Raji (cell line): Measurements from ENCODE around the gene DNMT3A.
A peak's percentile ranks its signal among the peaks of the same experiment; 100 is the strongest.

ENCODE experiments used
- POLR2A ChIP-seq: IDR thresholded peaks from 2 replicates; pipeline ENCODE4 v1.6.1; 2011; ENCODE audit warnings: low read depth, low read length, control low read depth; ENCODE audit not compliant: insufficient read depth

Gene DNMT3A

DNA sequence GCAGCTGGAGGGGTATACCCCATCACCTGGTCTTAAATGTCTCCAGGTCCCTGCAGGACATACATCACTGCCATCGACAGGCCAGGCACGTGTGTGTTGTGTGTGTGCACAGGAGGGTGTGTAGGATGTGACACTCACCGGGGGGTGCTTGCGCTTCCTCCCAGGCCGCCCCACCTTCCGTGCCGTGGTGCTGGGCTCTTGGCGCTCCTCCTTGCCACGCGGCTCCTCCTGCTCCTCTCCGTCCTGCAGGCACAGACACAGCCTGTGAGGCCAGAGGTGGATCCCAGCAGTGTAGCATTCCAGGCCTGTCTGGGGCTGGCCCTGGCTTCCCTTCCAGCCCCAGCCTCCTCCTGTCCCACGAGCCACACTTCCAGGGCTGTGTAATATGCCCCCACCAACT, 41.7 kb downstream of the DNMT3A start:
- TF ChIP-seq POLR2A: no peak

DNA sequence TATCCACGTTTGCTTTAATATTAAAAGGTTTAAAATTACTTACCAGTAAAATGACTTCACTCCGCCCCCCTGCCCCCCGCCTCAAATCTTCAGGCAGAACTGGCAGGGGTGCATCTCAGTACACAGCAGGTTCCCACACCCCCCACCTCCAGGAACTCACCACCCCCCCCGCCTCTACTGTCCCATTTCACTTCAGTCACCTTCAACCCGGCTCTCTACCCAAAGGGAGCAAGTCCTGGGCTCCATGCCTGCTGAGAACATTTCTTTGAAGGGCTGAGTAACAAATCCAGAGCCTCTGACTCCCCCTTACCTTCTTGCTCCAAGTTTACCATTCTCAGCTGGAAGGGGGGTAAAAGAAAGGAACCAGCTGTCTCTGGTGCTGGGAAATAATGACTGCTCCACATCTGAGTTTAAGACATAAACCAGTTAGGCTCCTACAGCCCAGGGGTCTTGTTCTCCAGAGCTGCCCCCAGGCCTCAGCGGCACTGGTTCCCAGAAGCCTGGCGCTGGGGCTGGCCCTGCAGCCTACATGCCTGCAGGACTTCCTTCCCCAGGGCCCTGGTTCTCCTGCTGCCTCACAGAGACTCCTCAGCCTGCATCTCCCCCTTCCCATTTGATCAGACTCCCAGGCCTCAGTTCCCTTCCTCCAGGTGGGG, 42.8 kb downstream of the DNMT3A start:
- no peak for TF ChIP-seq POLR2A

DNA sequence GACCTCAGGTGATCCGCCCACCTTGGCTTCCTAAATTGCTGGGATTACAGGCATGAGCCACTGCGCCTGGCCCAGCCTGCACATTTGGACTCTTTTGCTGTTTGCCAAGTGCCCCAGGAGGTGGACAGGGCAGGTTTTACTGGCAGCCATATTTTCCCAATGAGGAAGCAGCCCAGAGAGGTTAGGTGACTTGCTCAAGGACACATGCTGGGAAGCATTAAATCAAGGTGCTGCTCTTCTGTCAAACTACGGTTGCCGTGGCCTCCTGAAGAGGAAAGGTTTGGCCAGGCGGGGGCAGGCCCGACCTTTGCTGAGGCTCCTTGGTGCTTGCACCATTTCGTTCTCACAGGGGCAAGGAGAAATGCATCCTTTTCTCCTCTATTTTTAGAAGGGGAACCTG, 44.0 kb downstream of the DNMT3A start:
- no peak for TF ChIP-seq POLR2A

DNA sequence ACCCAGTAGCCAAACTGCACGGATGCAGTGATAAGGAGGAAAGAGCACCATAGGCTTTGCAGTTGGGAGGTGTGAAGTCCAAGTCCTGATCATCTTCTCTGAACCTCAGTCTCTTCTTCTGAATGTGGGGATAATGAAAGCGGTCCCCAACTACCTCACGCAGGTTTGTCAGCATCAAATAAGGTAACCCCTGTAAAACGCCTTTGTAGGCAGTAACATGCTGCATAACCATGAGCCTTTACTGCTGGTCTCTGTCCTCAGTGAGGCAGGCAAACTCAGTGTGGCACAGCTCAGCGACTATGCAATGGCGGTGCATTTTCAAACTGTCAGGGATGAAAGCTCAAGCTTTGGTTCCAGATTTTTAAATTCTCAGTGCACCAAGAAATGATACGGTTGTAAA, 46.1 kb downstream of the DNMT3A start:
- TF ChIP-seq POLR2A: no peak

DNA sequence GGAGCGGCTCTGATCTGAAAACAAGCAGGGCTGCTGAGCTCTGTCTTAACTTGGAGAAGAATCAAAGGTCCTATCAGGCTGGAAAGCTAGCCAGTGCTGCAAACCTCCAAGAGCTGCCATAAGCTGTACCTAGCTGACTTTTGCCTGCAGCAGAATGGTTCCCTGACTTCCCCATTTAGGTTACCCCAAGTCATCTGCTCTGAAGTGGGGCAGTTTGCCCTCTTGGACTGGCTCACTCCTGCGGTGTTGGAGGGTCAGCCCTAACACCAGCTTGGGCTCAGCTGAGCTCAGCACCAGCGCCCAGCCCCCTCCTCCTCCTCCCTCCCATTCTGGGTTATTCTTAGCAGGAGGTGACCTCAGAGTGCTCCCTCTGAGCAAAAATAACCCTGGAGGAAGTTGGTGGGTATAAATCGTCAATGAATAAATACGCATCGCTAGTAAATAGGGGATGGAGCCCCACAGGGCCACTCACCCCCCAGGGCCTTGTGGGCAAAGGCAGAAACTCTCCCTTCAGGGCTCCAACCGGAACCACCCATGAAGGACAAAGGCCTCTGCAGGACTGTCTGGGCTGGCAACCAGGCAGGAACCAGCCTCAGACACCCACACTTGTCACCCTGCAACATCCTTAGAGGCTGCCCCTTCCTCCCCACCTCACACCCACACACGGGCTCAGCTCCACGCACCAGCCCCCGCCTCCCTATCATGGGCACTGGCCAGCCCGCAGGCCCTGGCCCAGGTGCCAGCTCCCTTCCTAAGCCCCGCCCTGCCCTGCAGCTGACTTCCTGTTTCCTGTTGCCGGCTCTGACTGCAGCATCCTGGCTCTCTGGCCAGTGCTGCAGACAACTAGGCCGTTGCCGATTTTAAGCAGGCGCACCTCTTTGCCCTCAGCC, 46.9 kb downstream of the DNMT3A start:
- TF ChIP-seq POLR2A: peak; percentile 42

DNA sequence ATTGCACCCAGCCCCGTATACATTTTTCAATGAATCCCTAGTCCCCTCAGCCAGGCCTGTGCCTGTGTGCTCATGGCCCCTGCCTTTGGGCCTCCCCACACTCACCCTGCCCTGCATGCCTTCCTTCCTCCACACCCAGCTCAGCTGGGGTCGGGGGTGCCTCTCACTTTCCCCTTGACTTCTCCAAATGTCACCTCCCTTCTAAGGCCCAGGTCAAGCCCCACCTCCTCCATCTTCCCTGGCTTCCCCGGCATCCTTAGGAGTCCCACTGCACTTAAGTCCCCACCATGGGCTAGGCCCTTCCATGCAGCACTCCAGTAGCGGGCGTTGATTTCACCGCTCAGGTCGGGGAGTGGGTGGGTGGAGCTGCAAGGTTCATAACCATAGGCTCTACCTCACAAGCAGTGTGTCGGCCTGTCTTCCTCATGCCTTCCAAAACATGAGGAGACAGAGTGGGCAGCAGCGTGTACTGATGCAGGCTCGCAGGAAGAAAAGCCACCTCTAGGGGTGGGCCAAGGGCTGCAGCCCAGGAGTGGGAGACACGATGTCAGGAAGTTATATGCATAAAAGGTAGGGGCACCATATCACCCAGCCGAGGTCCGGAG, 47.7 kb downstream of the DNMT3A start:
- TF ChIP-seq POLR2A: no peak

DNA sequence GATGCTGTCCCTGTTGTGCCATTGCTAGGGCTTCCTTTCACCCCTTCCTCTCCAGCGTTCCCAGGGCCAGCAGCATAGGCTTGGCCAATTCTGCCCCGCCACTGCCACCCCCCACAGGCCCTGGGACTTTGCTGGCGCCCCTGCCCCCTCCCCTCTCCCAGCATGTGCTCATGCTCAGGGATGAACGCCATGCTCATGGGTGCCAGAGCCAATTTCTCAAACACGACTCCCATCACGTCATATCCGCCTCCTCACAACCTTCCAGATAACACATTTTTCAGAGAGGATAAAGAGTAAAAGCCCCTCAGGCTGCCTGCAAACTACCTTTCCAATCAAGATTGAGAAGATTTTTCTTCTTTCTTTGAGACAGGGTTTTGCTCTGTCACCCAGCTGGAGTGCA, 48.6 kb downstream of the DNMT3A start:
- TF ChIP-seq POLR2A: no peak

DNA sequence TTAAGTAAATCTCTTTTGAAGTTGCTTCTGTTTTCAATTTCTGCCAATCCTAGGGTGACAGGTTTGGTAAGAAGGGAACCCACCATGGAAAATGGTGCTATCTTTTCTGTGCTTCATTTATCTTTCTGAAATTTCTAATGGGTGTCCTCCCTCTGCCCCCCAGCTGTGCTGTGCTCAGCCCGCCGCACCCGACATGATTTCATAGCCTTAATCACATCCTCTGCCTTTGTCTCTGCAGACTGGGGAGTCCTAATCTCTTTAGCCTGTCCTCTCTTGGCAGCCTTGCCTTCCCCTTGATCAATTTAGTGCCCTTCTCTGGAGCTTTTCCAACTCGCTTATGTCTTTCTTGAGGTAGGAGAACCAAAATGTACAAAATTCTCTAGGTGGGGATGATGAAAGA, 49.3 kb downstream of the DNMT3A start:
- no peak for TF ChIP-seq POLR2A

DNA sequence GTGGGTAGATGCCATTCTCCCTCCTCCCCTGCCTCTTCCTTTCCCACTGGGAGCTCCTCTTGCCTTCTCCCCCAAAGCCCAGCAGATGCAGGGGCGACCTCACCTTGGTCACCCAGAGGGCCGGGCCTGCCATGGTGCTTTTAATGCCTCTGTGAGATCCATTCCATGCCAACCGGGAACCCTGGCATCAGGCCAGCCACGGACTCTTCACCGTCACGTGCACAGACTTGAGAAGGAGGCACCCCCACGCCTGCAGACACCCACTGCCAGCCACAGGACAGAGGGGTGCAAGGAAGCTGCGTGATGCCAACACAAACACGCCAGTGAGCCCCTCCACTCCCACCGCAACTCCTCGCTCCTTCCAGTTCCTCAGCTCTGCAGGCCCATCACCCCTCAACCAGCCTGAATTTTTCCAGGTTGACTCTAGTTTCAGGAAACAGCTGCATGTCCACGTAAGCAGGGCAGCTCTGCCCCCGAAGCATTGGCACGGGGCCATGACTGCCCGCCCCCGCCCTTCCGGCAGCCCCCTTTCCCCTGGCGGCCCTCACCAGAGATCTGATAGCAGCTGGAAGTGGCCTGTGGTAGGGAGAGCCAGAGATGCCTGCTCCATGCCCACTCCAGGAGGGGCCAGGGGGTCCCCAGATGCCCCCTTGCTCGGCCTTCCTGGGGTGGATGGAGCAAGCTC, 50.8 kb downstream of the DNMT3A start:
- no peak for TF ChIP-seq POLR2A

DNA sequence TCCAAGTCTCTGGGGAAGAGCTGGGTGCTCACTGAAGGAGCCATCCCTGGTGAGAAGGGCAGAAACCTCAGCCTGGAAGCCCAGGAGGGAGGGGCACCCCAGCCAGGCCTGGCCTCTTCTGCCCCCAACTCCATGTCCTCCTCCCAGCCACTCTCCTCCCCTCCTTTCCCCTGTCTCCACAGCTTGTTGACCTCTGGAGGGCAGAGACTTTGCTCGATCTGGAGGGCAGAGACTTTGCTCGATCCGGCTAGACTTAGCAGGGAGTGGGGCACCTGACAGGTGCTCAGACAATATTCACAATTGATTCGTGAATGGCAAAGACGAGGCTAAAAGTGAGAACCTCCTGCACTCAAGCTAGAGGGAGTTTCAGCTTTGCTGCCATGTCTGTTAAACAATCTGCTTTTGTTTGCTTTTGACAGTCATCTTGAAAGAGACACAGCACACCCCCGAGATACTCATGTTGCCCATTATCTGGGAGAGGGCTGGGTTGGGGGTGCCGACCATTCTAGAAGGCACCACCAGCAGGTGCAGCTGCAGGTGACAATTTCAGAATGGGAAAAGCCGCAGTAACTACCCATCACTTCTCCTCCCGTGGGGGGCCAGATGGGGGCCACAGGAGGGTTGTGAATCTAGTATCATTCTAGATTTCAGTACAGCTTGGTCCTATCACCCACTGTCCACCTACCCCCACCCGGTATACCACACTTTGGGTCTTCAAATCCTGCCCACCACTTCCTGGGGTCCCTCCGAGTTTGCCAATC, 54.8 kb downstream of the DNMT3A start:
- TF ChIP-seq POLR2A: no peak

DNA sequence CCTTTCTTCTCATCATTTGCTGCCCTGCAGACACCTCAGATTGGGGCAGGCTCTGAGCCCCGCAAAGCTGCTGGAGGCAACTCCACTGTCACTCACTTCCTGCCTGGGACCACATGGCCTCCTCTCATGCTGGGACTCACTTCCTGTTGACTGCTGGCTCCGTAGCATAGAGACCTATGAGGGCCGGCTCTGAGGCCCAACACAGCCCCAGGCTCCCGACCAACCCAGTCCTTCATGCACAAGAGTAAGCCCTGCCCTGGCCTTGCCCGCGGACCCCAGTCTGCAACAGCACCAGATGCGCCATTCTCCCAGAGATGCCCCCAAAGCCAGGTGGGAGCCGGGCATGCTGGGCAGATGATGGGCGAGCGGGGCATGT, 55.7 kb downstream of the DNMT3A start:
- TF ChIP-seq POLR2A: no peak

DNA sequence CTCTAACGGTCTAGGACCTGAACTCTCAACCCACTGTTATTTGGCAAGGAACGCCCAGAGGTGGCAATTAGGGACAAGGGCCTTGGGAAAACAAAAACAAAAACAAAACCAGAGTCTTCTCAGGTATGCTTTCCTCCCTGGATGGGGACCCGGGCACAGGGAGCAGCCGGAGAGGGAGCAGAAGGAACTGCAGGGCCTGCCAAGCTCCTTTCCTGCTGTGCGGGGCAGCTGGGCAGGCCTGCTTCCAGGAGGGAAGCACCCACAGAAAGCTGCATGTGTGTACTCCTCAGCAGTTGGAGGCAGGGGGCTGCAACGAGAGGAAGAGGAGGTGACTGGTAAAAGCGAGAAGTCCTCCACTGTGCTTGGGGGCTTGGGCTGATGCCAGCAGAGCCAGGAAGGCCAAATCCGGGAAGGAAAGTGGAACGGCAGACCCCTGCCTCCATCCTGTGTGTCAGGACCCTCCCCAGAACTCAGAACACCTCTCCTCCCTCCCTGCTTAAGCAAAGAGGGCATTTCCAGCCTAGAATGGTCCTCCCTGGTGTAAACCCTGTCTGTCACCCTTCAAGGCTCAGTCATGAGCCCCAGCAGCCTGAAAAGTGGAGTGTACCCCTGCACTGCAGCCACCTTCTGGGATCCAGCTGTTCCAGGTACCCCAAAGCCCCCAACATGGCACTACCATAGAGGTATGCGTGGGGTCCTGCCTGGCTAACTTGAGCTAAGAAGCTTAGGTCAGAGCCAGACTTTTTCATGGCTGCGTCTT, 56.3 kb downstream of the DNMT3A start:
- no peak for TF ChIP-seq POLR2A

DNA sequence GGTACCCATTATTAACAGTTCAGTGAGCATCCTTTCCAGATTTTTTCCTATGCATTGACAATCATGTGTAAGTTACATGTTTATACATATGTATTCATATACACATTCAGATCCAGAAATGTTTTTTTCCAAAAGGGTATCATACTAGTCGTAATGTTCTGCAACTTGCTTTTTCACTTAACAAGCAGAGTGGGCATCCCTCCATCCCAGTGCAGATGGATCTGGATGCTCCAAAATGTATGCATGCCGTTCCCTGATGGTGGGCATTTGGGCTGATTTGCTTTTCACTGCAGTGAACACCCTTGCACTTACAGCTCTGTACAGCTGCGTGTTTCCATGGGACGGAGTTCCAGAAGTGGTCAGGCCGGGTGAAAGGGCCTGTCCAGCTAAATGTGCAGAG, 57.0 kb downstream of the DNMT3A start:
- TF ChIP-seq POLR2A: no peak

DNA sequence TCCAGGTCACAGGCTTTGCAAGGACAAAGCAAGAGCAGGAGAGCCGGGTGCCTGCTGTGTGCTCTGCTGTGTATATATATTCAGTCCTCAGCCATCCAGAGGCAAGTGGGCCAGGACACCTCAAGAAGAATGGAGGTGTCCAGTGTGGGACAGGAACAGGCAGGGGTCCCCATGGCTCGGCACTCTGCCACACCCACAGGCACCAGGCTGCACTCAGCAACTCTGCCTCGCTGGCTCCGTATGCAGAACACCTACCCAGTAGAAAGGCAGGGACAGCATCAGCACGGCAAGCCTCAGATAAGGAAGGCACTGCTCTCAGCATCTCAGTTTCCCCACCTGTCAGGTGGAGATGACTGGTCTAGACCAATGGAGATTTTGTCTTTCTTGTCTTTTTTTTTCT, 57.8 kb downstream of the DNMT3A start:
- no peak for TF ChIP-seq POLR2A

DNA sequence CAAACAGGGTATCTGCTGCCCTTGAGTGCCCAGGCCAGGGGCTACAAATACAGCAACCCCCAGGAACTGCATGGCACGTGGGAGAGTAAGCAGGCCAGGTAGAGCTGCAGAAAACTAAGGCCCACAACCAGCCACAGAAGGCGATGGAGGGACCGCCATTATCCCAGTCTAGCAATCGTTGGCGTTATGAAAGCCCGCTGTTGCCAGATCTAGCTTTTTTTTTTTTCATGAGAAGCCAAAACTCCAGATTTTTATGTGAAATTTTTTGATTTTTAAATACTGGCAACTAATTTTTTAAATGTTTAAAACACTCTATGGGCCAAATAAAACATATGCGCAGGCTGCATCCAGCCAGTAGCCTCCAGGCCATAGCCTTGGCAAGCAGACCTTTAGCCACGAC, 59.8 kb downstream of the DNMT3A start:
- no peak for TF ChIP-seq POLR2A

DNA sequence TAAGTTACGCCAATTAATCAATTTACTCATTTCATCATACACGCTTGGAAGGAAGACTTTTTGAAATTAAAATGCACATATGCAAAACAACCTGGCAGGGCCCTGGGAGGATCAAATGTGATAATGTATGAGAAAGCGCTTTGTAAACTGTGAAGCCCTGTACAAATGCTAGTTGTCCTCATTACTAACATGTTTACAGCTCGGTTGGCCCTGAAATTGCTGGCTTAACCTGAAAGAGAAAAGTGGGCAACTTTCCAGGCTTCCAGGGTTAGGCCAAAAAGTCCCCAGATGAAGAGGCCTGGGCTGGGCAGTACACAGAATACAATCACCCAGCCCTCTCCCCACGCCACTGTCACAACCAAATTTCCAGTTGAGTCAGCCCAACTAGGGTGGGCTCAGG, 60.2 kb downstream of the DNMT3A start:
- no peak for TF ChIP-seq POLR2A
